HL-60 (cell line): ENCODE measurements around the gene RPS6KA6.

Experiments
- GABPA ChIP-seq: IDR thresholded peaks from 2 replicates; pipeline ENCODE4 v1.6.1; 2012; ENCODE audit warnings: low read depth
- TF ChIP-seq, protein P1 (sequence below): IDR thresholded peaks from one replicate; pipeline ENCODE4 v1.5.1; 2011; ENCODE audit warnings: low read length, control low read depth, inconsistent platforms; ENCODE audit not compliant: insufficient read depth
- TF ChIP-seq, protein P2 (sequence below): IDR thresholded peaks from 2 replicates; pipeline ENCODE4 v1.6.1; 2012; ENCODE audit warnings: low read depth; ENCODE audit not compliant: insufficient replicate concordance

DNA sequence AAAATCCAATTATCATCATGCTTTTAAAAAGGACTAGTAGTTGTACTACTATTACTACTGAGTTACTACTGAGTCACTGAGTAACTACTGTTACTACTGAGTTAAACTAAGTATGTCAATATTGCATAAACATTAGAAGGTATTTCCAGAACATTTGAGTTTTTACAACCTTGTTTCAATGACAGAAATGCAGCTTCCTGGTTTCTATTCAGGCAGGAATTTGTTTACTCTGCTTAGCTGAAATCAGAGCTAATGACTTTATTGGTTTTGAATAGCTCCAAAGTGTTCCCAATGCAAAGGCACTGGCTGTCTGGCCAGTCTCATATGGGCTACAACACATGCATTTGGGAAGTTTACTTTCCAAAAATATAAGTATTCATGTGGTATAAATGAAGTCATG, 12.0 kb downstream of the RPS6KA6 start:
- TF ChIP-seq, protein P1, sequence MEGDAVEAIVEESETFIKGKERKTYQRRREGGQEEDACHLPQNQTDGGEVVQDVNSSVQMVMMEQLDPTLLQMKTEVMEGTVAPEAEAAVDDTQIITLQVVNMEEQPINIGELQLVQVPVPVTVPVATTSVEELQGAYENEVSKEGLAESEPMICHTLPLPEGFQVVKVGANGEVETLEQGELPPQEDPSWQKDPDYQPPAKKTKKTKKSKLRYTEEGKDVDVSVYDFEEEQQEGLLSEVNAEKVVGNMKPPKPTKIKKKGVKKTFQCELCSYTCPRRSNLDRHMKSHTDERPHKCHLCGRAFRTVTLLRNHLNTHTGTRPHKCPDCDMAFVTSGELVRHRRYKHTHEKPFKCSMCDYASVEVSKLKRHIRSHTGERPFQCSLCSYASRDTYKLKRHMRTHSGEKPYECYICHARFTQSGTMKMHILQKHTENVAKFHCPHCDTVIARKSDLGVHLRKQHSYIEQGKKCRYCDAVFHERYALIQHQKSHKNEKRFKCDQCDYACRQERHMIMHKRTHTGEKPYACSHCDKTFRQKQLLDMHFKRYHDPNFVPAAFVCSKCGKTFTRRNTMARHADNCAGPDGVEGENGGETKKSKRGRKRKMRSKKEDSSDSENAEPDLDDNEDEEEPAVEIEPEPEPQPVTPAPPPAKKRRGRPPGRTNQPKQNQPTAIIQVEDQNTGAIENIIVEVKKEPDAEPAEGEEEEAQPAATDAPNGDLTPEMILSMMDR, result no peak
- TF ChIP-seq GABPA, result no peak
- TF ChIP-seq, protein P2, sequence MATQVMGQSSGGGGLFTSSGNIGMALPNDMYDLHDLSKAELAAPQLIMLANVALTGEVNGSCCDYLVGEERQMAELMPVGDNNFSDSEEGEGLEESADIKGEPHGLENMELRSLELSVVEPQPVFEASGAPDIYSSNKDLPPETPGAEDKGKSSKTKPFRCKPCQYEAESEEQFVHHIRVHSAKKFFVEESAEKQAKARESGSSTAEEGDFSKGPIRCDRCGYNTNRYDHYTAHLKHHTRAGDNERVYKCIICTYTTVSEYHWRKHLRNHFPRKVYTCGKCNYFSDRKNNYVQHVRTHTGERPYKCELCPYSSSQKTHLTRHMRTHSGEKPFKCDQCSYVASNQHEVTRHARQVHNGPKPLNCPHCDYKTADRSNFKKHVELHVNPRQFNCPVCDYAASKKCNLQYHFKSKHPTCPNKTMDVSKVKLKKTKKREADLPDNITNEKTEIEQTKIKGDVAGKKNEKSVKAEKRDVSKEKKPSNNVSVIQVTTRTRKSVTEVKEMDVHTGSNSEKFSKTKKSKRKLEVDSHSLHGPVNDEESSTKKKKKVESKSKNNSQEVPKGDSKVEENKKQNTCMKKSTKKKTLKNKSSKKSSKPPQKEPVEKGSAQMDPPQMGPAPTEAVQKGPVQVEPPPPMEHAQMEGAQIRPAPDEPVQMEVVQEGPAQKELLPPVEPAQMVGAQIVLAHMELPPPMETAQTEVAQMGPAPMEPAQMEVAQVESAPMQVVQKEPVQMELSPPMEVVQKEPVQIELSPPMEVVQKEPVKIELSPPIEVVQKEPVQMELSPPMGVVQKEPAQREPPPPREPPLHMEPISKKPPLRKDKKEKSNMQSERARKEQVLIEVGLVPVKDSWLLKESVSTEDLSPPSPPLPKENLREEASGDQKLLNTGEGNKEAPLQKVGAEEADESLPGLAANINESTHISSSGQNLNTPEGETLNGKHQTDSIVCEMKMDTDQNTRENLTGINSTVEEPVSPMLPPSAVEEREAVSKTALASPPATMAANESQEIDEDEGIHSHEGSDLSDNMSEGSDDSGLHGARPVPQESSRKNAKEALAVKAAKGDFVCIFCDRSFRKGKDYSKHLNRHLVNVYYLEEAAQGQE, result no peak
